Activated naive CD8-positive, alpha-beta T cell treated with anti-CD3 and anti-CD28 coated beads, Interleukin-2, amount 50 U/mL, for 16 hours (primary cell): ENCODE results near the gene CYP4F8.

Source experiments
- DNase-seq: peaks from one replicate; pipeline ENCODE4 v3.0.0-alpha.2; 2020; ENCODE audit warnings: low read depth, low spot score

CYP4F8 gene

GRCh38 chr19:15616183-15616582 is 1.2 kb downstream of the CYP4F8 start:
- no peak for DNase-seq

GRCh38 chr19:15616627-15617270 is 1.7 kb downstream of the CYP4F8 start:
- DNase-seq: no peak

- no peak for DNase-seq
Measured at GRCh38 chr19:15618321-15618720, 3.3 kb downstream of the CYP4F8 start.

- no peak for DNase-seq
Measured at GRCh38 chr19:15621801-15622200, 6.8 kb downstream of the CYP4F8 start.

GRCh38 chr19:15622991-15623390 is 8.0 kb downstream of the CYP4F8 start:
- no peak for DNase-seq

GRCh38 chr19:15623711-15624318 is 8.8 kb downstream of the CYP4F8 start:
- no peak for DNase-seq

- DNase-seq: no peak
Measured at GRCh38 chr19:15628236-15629002, 13.4 kb downstream of the CYP4F8 start.

- DNase-seq: peak; percentile 80
Measured at GRCh38 chr19:15629003-15629880, 14.2 kb downstream of the CYP4F8 start.

- no peak for DNase-seq
Measured at GRCh38 chr19:15631817-15632216, 16.8 kb downstream of the CYP4F8 start.

- DNase-seq: no peak
Measured at GRCh38 chr19:15633082-15633835, 18.2 kb downstream of the CYP4F8 start.

- no peak for DNase-seq
Measured at GRCh38 chr19:15634105-15634504, 19.1 kb downstream of the CYP4F8 start.

GRCh38 chr19:15635016-15635805 is 20.2 kb downstream of the CYP4F8 start:
- no peak for DNase-seq

GRCh38 chr19:15636026-15636425 is 21.0 kb downstream of the CYP4F8 start:
- DNase-seq: no peak

- DNase-seq: no peak
Measured at GRCh38 chr19:15639596-15639995, 24.6 kb downstream of the CYP4F8 start.

GRCh38 chr19:15640294-15640903 is 25.4 kb downstream of the CYP4F8 start, which contains the start of gene CYP4F3:
Gene CYP4F3, plus strand, starts transcription at chr19:15640897. Its CDS starts 519 bp downstream, at chr19:15641416.
- DNase-seq: no peak

GRCh38 chr19:15640904-15641597 is 26.0 kb downstream of the CYP4F8 start:
- no peak for DNase-seq

- DNase-seq: no peak
Measured at GRCh38 chr19:15641901-15642491, 27.0 kb downstream of the CYP4F8 start.

GRCh38 chr19:15642807-15643206 is 27.8 kb downstream of the CYP4F8 start:
- DNase-seq: no peak

- no peak for DNase-seq
Measured at GRCh38 chr19:15643387-15643786, 28.4 kb downstream of the CYP4F8 start.
